ENCODE results near the gene OSBPL7.

DNA sequence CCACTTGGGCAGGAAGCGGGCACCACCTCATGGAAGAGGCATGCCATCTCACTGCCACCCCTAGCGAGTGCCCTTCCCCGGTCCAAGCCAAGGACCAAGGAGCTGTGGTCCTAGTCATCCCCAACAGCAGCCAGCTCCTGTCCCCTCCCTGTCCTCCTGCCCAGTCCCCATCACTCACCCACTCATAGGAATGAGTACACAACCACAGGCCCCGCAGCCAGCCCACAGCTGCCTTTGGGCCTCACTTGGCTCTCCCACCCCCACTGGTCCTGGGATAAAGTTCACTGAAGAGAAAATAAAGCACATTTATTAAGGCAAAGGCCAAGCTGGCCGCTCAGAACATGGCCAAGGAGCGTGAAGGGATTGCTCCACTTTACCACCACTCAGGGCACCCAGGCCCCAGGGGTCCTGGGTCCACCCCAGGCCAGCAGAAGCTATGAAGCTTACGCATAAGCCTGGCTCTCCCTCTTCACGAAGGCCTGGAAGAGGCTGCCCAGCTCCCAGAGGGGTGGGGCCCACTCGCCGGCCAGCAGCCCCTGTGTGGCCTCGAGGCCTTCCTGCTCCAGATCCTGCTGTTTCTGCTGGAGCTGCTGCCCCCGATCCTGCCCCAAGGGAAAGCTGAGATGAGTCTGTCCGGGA is 15.9 kb upstream of the OSBPL7 start:
- TF ChIP-seq, protein P1, sequence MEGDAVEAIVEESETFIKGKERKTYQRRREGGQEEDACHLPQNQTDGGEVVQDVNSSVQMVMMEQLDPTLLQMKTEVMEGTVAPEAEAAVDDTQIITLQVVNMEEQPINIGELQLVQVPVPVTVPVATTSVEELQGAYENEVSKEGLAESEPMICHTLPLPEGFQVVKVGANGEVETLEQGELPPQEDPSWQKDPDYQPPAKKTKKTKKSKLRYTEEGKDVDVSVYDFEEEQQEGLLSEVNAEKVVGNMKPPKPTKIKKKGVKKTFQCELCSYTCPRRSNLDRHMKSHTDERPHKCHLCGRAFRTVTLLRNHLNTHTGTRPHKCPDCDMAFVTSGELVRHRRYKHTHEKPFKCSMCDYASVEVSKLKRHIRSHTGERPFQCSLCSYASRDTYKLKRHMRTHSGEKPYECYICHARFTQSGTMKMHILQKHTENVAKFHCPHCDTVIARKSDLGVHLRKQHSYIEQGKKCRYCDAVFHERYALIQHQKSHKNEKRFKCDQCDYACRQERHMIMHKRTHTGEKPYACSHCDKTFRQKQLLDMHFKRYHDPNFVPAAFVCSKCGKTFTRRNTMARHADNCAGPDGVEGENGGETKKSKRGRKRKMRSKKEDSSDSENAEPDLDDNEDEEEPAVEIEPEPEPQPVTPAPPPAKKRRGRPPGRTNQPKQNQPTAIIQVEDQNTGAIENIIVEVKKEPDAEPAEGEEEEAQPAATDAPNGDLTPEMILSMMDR (IDR thresholded peaks at IDR 0.05 in 2 of 3, conservative IDR thresholded peaks at IDR 0.05 in 1 of 3; ENCODE audit: borderline replicate concordance in 1 of 3, insufficient read depth in 1 of 3, low read depth in 2 of 3, low read length in 2 of 3), result no peak
- TF ChIP-seq SIN3A (IDR thresholded peaks at IDR 0.05; ENCODE audit: low read depth) (no peak), POLR2A (IDR thresholded peaks at IDR 0.05; ENCODE audit: borderline replicate concordance, extremely low read depth, insufficient read depth, insufficient read length) (no peak), EZH2phosphoT487 (IDR thresholded peaks at IDR 0.05; ENCODE audit: borderline replicate concordance) (no peak), ZFX (IDR thresholded peaks at IDR 0.05) (no peak)

All from HCT116 (cell line).